Transverse colon (tissue), 3 donors: Measurements from ENCODE around the gene HS1BP3.

Experiments
- CTCF ChIP-seq, 5 experiments: fragments of 200-600 bp in 3 of 5; fragments of 450-650 bp in 2 of 5; sonication (generic) in 3 of 5; IDR thresholded peaks; 1 replicate in 2 of 5; 2 replicates in 3 of 5; pipeline ENCODE4 v1.5.1; 2016 to 2017; ENCODE audit warnings: antibody characterized with exemption in 5 of 5, inconsistent platforms in 3 of 5, mild to moderate bottlenecking in 2 of 5, moderate library complexity in 1 of 5
- POLR2A ChIP-seq: fragments of 450-650 bp; IDR thresholded peaks from one replicate; pipeline ENCODE4 v1.6.1; 2016; ENCODE audit warnings: antibody characterized with exemption, mild to moderate bottlenecking, moderate library complexity

- no peak for TF ChIP-seq POLR2A
- no peak for TF ChIP-seq CTCF (IDR thresholded peaks at IDR 0.05)
These were observed 26.6 kb downstream of the HS1BP3 start for GRCh38 chr2:20624156-20624883.
